Activated CD4-positive, alpha-beta T cell treated with anti-CD3 and anti-CD28 coated beads for 36 hours (primary cell): Measurements from ENCODE around the gene FRMD3. TPM values are rescaled to one million over a fixed set of nuclear protein-coding genes. Genes with fewer than 3 reads are reported as not detected.

Experiments
- ATAC-seq: fragments of 200-7000 bp; cut with Tn5 transposase; one replicate; pipeline ENCODE4 v1.10.0; 2021; ENCODE audit warnings: mild to moderate bottlenecking, moderate library complexity
- CTCF ChIA-PET: fragments of 350-600 bp; sonication (Branson Sonifier 250); formaldehyde crosslinking; loops from one replicate; lab custom pipeline; 2021; ENCODE audit warnings: antibody characterized with exemption; lab: Charles Lee
- POLR2A ChIA-PET: fragments of 350-600 bp; sonication (Branson Sonifier 250); formaldehyde crosslinking; loops from one replicate; lab custom pipeline; 2021; ENCODE audit warnings: antibody characterized with exemption, inconsistent platforms; lab: Charles Lee
- DNase-seq: peaks from one replicate; pipeline ENCODE4 v3.0.0-alpha.2; 2020
- H3K27ac Mint-ChIP-seq: one replicate; pipeline ENCODE4 v1.8.0; 2021; ENCODE audit warnings: mixed read lengths
- H3K27me3 Mint-ChIP-seq: one replicate; pipeline ENCODE4 v1.8.0; 2021; ENCODE audit warnings: mixed read lengths
- H3K36me3 Mint-ChIP-seq: one replicate; pipeline ENCODE4 v1.8.0; 2021; ENCODE audit warnings: low read depth, mixed read lengths
- H3K4me1 Mint-ChIP-seq: one replicate; pipeline ENCODE4 v1.8.0; 2021; ENCODE audit warnings: mixed read lengths
- H3K4me3 Mint-ChIP-seq: one replicate; pipeline ENCODE4 v1.8.0; 2021; ENCODE audit warnings: mild to moderate bottlenecking, moderate library complexity, mixed read lengths
- H3K9me3 Mint-ChIP-seq: one replicate; pipeline ENCODE4 v1.8.0; 2021; ENCODE audit warnings: low read depth, mixed read lengths
- intact Hi-C, 2 experiments: fragments of 100-400 bp; cut with DNase I in 1 of 2; cut with micrococcal nuclease in 1 of 2; formaldehyde crosslinking; loops; one replicate each; pipeline versions ENCODE4 v1.14.2 to v1.15.1; 2022 to 2024; cut with DNase I, micrococcal nuclease
- total RNA-seq, 2 experiments: library from RNA; stranded (reverse); gene quantifications; one replicate each; pipeline ENCODE4 v1.2.3, GENCODE V29; 2021

FRMD3 gene
- total RNA-seq, 2 experiments from 2014 or later, result 0.35 to 0.46 TPM

- POLR2A ChIA-PET, result no interaction called here
- DNase-seq (no peak), ATAC-seq (no peak)
- CTCF ChIA-PET, result interaction anchor here (0.6 to 1.9 kb wide), 2 partner anchors 9 to 21 kb away, joined by 3 to 12 read pairs; no protein-coding TSS in a partner anchor
- Mint-ChIP-seq H3K27ac (no peak overlapping the region), H3K4me3 (no peak overlapping the region), H3K9me3 (peaks cover 4% of the 10 kb centered on the region), H3K27me3 (no peaks in the 10 kb centered on the region), H3K4me1 (no peaks in the 10 kb centered on the region), H3K36me3 (no peaks in the 10 kb centered on the region)
- intact Hi-C loops, result no loop called here
These were observed 182.5 kb downstream of the FRMD3 start for GRCh38 chr9:83355729-83356151.

DNA sequence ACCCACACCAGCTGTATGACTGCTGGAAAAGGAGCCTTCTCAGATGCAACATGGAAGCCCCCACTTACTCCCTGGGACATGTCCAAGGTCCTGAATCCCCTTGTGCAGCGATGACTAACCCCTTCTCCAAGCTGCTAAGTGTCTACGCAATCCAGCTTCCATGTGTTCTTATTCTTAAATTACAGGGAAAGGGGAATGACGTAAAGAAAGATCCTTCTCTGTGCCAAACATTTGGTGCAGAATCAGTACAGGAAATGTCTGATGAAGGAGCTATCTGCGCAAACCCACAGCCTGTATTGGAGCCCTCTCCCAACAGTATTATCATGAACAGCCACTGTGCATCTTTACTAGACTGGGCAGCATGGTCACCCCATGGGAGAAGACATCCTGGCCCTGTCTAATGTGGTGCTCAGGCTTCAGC, 183.2 kb downstream of the FRMD3 start:
- Mint-ChIP-seq H3K27me3 (no peaks in the 10 kb centered on the region), H3K27ac (no peak overlapping the region), H3K4me1 (no peaks in the 10 kb centered on the region), H3K4me3 (no peak overlapping the region), H3K9me3 (peaks cover 4% of the 10 kb centered on the region), H3K36me3 (no peaks in the 10 kb centered on the region)
- intact Hi-C loops, result no loop called here
- ChIA-PET CTCF (interaction anchor here (1.9 kb wide), 1 partner anchor 20 kb away, joined by 12 read pairs; no protein-coding TSS in a partner anchor), POLR2A (no interaction called here)
- ATAC-seq (no peak), DNase-seq (no peak)

DNA sequence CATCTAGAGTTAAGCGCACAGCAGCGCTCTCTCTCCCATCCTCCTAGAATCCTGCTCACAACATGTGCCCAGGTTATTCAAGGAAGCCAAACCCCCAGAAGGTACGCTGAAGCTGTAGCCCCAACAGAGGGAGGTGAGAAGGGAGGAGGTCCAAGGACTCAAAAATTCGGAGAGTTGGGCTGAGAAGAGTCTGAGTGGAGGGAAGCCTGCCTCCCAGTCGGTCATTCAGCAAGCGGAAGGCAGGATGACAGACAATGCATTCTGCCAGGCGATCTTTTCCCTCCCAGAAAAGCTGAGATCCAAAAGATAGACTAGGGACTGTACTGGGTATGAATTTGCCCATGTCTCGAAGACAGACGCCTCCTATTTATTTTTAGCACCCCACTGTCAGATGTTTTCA, 189.2 kb downstream of the FRMD3 start:
- intact Hi-C loops, result no loop called here
- Mint-ChIP-seq H3K4me3 (no peak overlapping the region), H3K9me3 (no peaks in the 10 kb centered on the region), H3K4me1 (no peaks in the 10 kb centered on the region), H3K27me3 (no peaks in the 10 kb centered on the region), H3K36me3 (no peaks in the 10 kb centered on the region), H3K27ac (no peak overlapping the region)
- no peak for ATAC-seq
- DNase-seq, result no peak
- CTCF ChIA-PET, result interaction anchor here (0.7 kb wide), 1 partner anchor 310 kb away, joined by 3 read pairs; no protein-coding TSS in a partner anchor
- POLR2A ChIA-PET, result no interaction called here

- Mint-ChIP-seq H3K9me3 (no peaks in the 10 kb centered on the region), H3K27me3 (no peaks in the 10 kb centered on the region), H3K27ac (no peak overlapping the region), H3K4me3 (no peak overlapping the region), H3K4me1 (no peaks in the 10 kb centered on the region), H3K36me3 (no peaks in the 10 kb centered on the region)
- intact Hi-C loops, result no loop called here
- DNase-seq (no peak), ATAC-seq (no peak)
- ChIA-PET POLR2A (no interaction called here), CTCF (interaction anchor here (1.8 kb wide), 1 partner anchor 14 kb away, joined by 5 read pairs; no protein-coding TSS in a partner anchor)
These were observed 191.4 kb downstream of the FRMD3 start for GRCh38 chr9:83346655-83347420.

DNA sequence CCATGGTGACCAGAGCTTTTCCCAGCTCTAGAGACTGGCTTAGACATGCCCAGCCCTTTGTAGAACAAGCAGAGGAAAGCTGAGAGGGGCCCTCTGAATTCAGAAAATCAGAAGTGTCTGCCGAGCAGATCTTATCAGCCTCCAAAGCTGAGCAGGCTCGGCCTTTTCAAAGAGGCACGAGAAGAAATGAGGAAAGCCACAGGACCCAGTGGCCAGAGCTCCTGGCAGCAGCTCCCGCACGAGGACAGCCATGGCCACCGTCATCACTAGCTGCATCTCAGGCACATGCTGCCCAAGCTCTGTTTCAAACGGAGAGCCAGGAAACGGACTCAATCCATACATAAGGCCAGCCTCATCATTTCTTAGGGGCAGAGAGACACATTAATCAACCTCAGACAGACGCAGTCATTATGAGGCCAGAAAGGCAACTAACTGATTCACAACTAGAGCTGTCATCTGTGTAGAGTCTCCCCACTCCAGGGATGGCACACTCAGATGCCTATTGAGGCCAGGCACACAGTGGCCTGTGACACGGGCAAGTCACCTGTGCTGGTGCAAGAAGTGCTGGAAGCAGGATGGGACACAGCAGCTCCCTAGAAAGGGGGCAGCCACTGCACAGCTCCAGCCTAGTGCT, 194.7 kb downstream of the FRMD3 start:
- Mint-ChIP-seq H3K27ac (no peak overlapping the region), H3K9me3 (no peaks in the 10 kb centered on the region), H3K27me3 (no peaks in the 10 kb centered on the region), H3K36me3 (no peaks in the 10 kb centered on the region), H3K4me1 (no peaks in the 10 kb centered on the region), H3K4me3 (no peak overlapping the region)
- POLR2A ChIA-PET, result no interaction called here
- CTCF ChIA-PET, result interaction anchor here (0.7 kb wide), 1 partner anchor 39 kb away, joined by 3 read pairs; no protein-coding TSS in a partner anchor
- DNase-seq (no peak), ATAC-seq (no peak)
- intact Hi-C loops, result no loop called here

DNA sequence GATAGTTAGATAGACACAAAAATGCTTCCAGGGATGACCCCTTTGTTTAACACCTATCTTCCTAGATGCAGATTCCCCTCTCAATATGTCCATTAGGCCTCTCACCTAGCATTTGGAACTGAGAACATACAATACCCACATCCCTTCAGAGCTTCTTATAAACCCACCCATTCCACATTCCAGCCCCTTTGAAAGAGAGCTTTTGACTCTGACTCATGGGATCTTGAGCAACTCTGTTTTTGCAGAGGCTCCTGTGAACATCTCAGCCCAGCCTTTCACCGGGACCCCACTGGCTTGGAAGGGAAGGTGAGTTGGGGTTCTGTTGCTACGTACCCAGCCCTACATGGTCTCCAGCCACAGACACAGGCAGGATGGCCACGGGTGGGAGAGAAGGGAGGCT, 195.5 kb downstream of the FRMD3 start:
- Mint-ChIP-seq H3K27ac (no peak overlapping the region), H3K4me3 (no peak overlapping the region), H3K9me3 (no peaks in the 10 kb centered on the region), H3K36me3 (no peaks in the 10 kb centered on the region), H3K27me3 (no peaks in the 10 kb centered on the region), H3K4me1 (no peaks in the 10 kb centered on the region)
- intact Hi-C loops, result no loop called here
- DNase-seq (no peak), ATAC-seq (no peak)
- ChIA-PET POLR2A (no interaction called here), CTCF (no interaction called here)

DNA sequence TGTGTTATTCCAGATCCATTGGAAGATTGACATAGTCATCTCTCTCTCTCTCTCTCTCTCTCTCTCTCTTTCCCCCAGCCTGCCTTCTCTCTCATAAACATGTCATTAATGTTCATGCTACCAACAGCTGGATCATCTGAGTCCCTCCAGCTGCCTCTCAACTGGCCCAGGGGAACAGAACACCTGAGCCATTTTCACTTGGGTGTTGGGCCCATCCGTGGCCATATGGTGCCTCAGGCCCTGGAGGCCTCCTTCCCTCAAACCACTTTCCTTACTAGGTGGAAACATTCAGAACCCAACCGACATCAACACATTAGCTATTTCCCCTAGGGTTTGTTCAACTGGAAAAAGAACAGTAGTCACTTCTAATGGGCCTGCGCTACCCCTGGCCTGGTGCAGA, 196.2 kb downstream of the FRMD3 start:
- POLR2A ChIA-PET, result no interaction called here

GRCh38 chr9:83340451-83340850, 197.8 kb downstream of the FRMD3 start:
- Mint-ChIP-seq H3K27ac (no peak overlapping the region), H3K4me1 (no peaks in the 10 kb centered on the region), H3K4me3 (no peak overlapping the region), H3K36me3 (no peaks in the 10 kb centered on the region), H3K27me3 (no peaks in the 10 kb centered on the region), H3K9me3 (no peaks in the 10 kb centered on the region)
- DNase-seq, result no peak
- intact Hi-C loops, result no loop called here
- ChIA-PET CTCF (no interaction called here), POLR2A (no interaction called here)
- no peak for ATAC-seq

More for the DNA sequence above, 196.2 kb downstream of the FRMD3 start:
- no peak for DNase-seq
- Mint-ChIP-seq H3K27me3 (no peaks in the 10 kb centered on the region), H3K4me1 (no peaks in the 10 kb centered on the region), H3K4me3 (no peak overlapping the region), H3K27ac (no peak overlapping the region), H3K36me3 (no peaks in the 10 kb centered on the region), H3K9me3 (no peaks in the 10 kb centered on the region)
- CTCF ChIA-PET, result interaction anchor here (0.6 kb wide), 1 partner anchor 320 kb away, joined by 3 read pairs; no protein-coding TSS in a partner anchor
- intact Hi-C loops, result no loop called here
- no peak for ATAC-seq

GRCh38 chr9:83339435-83339834, 198.8 kb downstream of the FRMD3 start:
- Mint-ChIP-seq H3K27me3 (no peaks in the 10 kb centered on the region), H3K4me3 (no peak overlapping the region), H3K27ac (no peak overlapping the region), H3K36me3 (no peaks in the 10 kb centered on the region), H3K4me1 (no peaks in the 10 kb centered on the region), H3K9me3 (no peaks in the 10 kb centered on the region)
- no peak for ATAC-seq
- ChIA-PET CTCF (no interaction called here), POLR2A (no interaction called here)
- DNase-seq, result no peak
- intact Hi-C loops, result loop anchor here in 1 of 2 experiments (10.0 kb wide), 1 partner anchor 925 kb away; no protein-coding TSS in a partner anchor

GRCh38 chr9:83336706-83337105, 201.5 kb downstream of the FRMD3 start:
- Mint-ChIP-seq H3K27ac (no peak overlapping the region), H3K4me1 (peaks cover 2% of the 10 kb centered on the region), H3K27me3 (no peaks in the 10 kb centered on the region), H3K4me3 (no peak overlapping the region), H3K9me3 (no peaks in the 10 kb centered on the region), H3K36me3 (peaks cover 3% of the 10 kb centered on the region)
- POLR2A ChIA-PET, result no interaction called here
- CTCF ChIA-PET, result interaction anchor here (0.8 to 4.1 kb wide), 2 partner anchors 194 to 258 kb away, joined by 3 to 49 read pairs; no protein-coding TSS in a partner anchor
- ATAC-seq (no peak), DNase-seq (no peak)
- intact Hi-C loops, result loop anchor here in 1 of 2 experiments (10.0 kb wide), 1 partner anchor 928 kb away; no protein-coding TSS in a partner anchor

DNA sequence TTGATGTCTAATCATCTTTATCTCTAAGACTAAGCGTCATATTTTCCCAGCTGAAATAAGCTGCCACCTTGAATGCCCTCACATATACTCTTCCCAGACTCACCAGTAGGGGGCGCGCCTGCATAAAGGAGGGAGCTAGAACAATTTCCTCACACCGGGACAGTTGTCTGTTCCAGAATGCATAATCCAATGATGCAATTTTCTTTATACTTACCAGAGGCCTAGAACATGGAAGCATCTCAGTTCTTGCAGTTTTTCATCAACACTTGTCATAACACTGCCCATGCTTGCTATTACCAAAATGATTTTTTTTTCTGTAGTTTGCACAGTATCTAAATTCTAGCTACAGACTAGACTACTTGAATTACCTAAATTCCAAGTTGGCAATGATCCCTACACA, 203.9 kb downstream of the FRMD3 start:
- intact Hi-C loops, result loop anchor here (1.0 to 10.0 kb wide), 5 partner anchors 210 to 930 kb away; no protein-coding TSS in a partner anchor
- ATAC-seq, result peak; percentile 94
- Mint-ChIP-seq H3K9me3 (no peaks in the 10 kb centered on the region), H3K4me1 (peaks cover 2% of the 10 kb centered on the region), H3K27me3 (no peaks in the 10 kb centered on the region), H3K4me3 (no peak overlapping the region), H3K27ac (no peak overlapping the region), H3K36me3 (peaks cover 3% of the 10 kb centered on the region)
- ChIA-PET POLR2A (interaction anchor here (0.5 kb wide), 1 partner anchor 588 kb away, joined by 3 read pairs; no protein-coding TSS in a partner anchor), CTCF (interaction anchor here (0.8 to 4.1 kb wide), 31 partner anchors 10 to 578 kb away, joined by 3 to 64 read pairs (median 4); partner anchors contain the start of gene FRMD3)
- DNase-seq, result peak; percentile 89
